Measurements from ENCODE around the gene SORCS2. TPM values are rescaled to one million over a fixed set of nuclear protein-coding genes. Genes with fewer than 3 reads are reported as not detected.

Gene SORCS2
- total RNA-seq, 1 experiment from 2014 or later = 0.15 TPM

GRCh38 chr4:7478665-7479064, 286.3 kb downstream of the SORCS2 start:
- Histone ChIP-seq H3K4me1 (ENCODE audit: control insufficient read depth, insufficient read depth, low read length) (no peaks in the 10 kb centered on the region), H3K27me3 (ENCODE audit: control insufficient read depth, insufficient read depth, low read length) (no peaks in the 10 kb centered on the region), H3K27ac (ENCODE audit: low read length) (no peak overlapping the region), H3K4me3 (ENCODE audit: low read depth in 2 of 2, low read length in 2 of 2) (no peak overlapping the region), H3K9me3 (ENCODE audit: control insufficient read depth, insufficient read depth, low read depth, low read length) (no peaks in the 10 kb centered on the region), H3K36me3 (ENCODE audit: control insufficient read depth, insufficient read depth, low read length) (no peaks in the 10 kb centered on the region)
- intact Hi-C loops (cut with micrococcal nuclease; ENCODE audit: unreplicated experiment) = no loop called here
- BruUV-seq (replicated peaks) = no TSS peak
- ATAC-seq (no peak), DNase-seq (ENCODE audit: low read depth, low spot score) (no peak)
- CTCF ChIA-PET = no interaction called here
- in situ Hi-C loops (cut with HindIII; ENCODE audit: low pct_unique_long_range_greater_than_20kb, low sequenced_read_pairs) = no loop called here
- POLR2A ChIA-PET = no interaction called here
- TF ChIP-seq POLR2AphosphoS5 (IDR thresholded peaks at IDR 0.05; ENCODE audit: low read depth, low read length) (no peak), REST (IDR thresholded peaks at IDR 0.05; ENCODE audit: insufficient read depth in 1 of 2, low read depth in 2 of 2, low read length in 1 of 2) (no peak), SIN3A (IDR thresholded peaks at IDR 0.05; ENCODE audit: borderline replicate concordance, insufficient read depth, low read depth, low read length) (no peak), CTCF (IDR thresholded peaks at IDR 0.05) (no peak), TCF7L2 (IDR thresholded peaks at IDR 0.05; ENCODE audit: low read depth, low read length) (no peak)

- POLR2A ChIA-PET = no interaction called here
- no peak overlapping the region for H3K27ac ChIP-seq (ENCODE audit: low read length)
- no peaks in the 10 kb centered on the region for H3K36me3 ChIP-seq (ENCODE audit: control insufficient read depth, insufficient read depth, low read length)
- BruUV-seq (replicated peaks) = no TSS peak
- no peak overlapping the region for H3K4me3 ChIP-seq (ENCODE audit: low read depth in 2 of 2, low read length in 2 of 2)
- no peaks in the 10 kb centered on the region for H3K27me3 ChIP-seq (ENCODE audit: control insufficient read depth, insufficient read depth, low read length)
- in situ Hi-C loops (cut with HindIII; ENCODE audit: low pct_unique_long_range_greater_than_20kb, low sequenced_read_pairs) = no loop called here
- TF ChIP-seq TCF7L2 (IDR thresholded peaks at IDR 0.05; ENCODE audit: low read depth, low read length) (no peak), REST (IDR thresholded peaks at IDR 0.05; ENCODE audit: insufficient read depth in 1 of 2, low read depth in 2 of 2, low read length in 1 of 2) (no peak), POLR2AphosphoS5 (IDR thresholded peaks at IDR 0.05; ENCODE audit: low read depth, low read length) (no peak), SIN3A (IDR thresholded peaks at IDR 0.05; ENCODE audit: borderline replicate concordance, insufficient read depth, low read depth, low read length) (no peak), CTCF (IDR thresholded peaks at IDR 0.05) (no peak)
- ATAC-seq = no peak
- no peaks in the 10 kb centered on the region for H3K4me1 ChIP-seq (ENCODE audit: control insufficient read depth, insufficient read depth, low read length)
- no peak for DNase-seq (ENCODE audit: low read depth, low spot score)
- intact Hi-C loops (cut with micrococcal nuclease; ENCODE audit: unreplicated experiment) = no loop called here
- CTCF ChIA-PET = no interaction called here
- H3K9me3 ChIP-seq (ENCODE audit: control insufficient read depth, insufficient read depth, low read depth, low read length) = no peaks in the 10 kb centered on the region
Measured at GRCh38 chr4:7480423-7480822, 288.1 kb downstream of the SORCS2 start.

Data from Panc1 (cell line).